MM.1S (cell line): ENCODE data around the gene ZNF680.

Source experiments
- DNase-seq: peaks from one replicate; pipeline ENCODE4 v3.0.0-alpha.2; 2015
- H2AFZ ChIP-seq: fragments of 300-600 bp; sonication (generic); 2 replicates; pipeline ENCODE4 v1.6.0; 2016; ENCODE audit warnings: antibody characterized with exemption, low read length
- H3F3A ChIP-seq: fragments of 300-600 bp; sonication (generic); 2 replicates; pipeline ENCODE4 v1.6.1; 2016; ENCODE audit warnings: mild to moderate bottlenecking, antibody characterized with exemption, low read length, moderate library complexity, mixed read lengths; ENCODE audit not compliant: insufficient read depth
- H3K27ac ChIP-seq: fragments of 300-600 bp; sonication (generic); 2 replicates; pipeline ENCODE4 v1.5.1; 2016; ENCODE audit warnings: mild to moderate bottlenecking, low read length
- H3K27me3 ChIP-seq: fragments of 300-600 bp; sonication (generic); replicated peaks from 2 replicates; pipeline ENCODE4 v1.6.0; 2016; ENCODE audit warnings: low read length; ENCODE audit not compliant: insufficient read depth
- H3K36me3 ChIP-seq: fragments of 300-600 bp; sonication (generic); replicated peaks from 2 replicates; pipeline ENCODE4 v1.6.1; 2016; ENCODE audit warnings: mild to moderate bottlenecking, low read length, mixed read lengths; ENCODE audit not compliant: insufficient read depth
- H3K4me1 ChIP-seq: fragments of 300-600 bp; sonication (generic); 2 replicates; pipeline ENCODE4 v1.6.1; 2016; ENCODE audit warnings: low read length, mixed read lengths
- H3K4me2 ChIP-seq: fragments of 300-600 bp; sonication (generic); 2 replicates; pipeline ENCODE4 v1.6.0; 2016; ENCODE audit warnings: low read depth, low read length
- H3K4me3 ChIP-seq: fragments of 300-600 bp; sonication (generic); 2 replicates; pipeline ENCODE4 v1.5.1; 2016; ENCODE audit warnings: low read length, mixed read lengths
- H3K79me2 ChIP-seq: fragments of 300-600 bp; sonication (generic); 2 replicates; pipeline ENCODE4 v1.6.1; 2016; ENCODE audit warnings: mixed run types, low read length, mixed read lengths
- H3K9ac ChIP-seq: fragments of 300-600 bp; sonication (generic); 2 replicates; pipeline ENCODE4 v1.6.1; 2016; ENCODE audit warnings: low read length, mixed read lengths
- H3K9me2 ChIP-seq: fragments of 300-600 bp; sonication (generic); replicated peaks from 2 replicates; pipeline ENCODE4 v1.6.1; 2016; ENCODE audit warnings: mild to moderate bottlenecking, low read length, mixed read lengths; ENCODE audit not compliant: insufficient read depth
- H3K9me3 ChIP-seq: fragments of 300-600 bp; sonication (generic); replicated peaks from 2 replicates; pipeline ENCODE4 v1.6.1; 2016; ENCODE audit warnings: mild to moderate bottlenecking, low read length, mixed read lengths; ENCODE audit not compliant: insufficient read depth
- H4K20me1 ChIP-seq: fragments of 300-600 bp; sonication (generic); 2 replicates; pipeline ENCODE4 v1.6.1; 2016; ENCODE audit warnings: mild to moderate bottlenecking, low read length, moderate library complexity, mixed read lengths; ENCODE audit not compliant: insufficient read depth
- EZH2 ChIP-seq: fragments of 300-600 bp; sonication (generic); optimal IDR thresholded peaks from 2 replicates; pipeline ENCODE3; 2017; ENCODE audit warnings: low read depth, mild to moderate bottlenecking, antibody characterized with exemption, low read length, mixed read lengths
- EZH2phosphoT487 ChIP-seq: fragments of 300-600 bp; sonication (generic); IDR thresholded peaks from 2 replicates; pipeline ENCODE4 v1.6.1; 2018; ENCODE audit warnings: antibody characterized with exemption, low read length
- TF ChIP-seq, protein P1 (sequence below): fragments of 300-600 bp; sonication (generic); IDR thresholded peaks from 2 replicates; pipeline ENCODE4 v1.5.1; 2016; ENCODE audit warnings: antibody characterized with exemption, low read length, mixed read lengths

ZNF680 gene

DNA sequence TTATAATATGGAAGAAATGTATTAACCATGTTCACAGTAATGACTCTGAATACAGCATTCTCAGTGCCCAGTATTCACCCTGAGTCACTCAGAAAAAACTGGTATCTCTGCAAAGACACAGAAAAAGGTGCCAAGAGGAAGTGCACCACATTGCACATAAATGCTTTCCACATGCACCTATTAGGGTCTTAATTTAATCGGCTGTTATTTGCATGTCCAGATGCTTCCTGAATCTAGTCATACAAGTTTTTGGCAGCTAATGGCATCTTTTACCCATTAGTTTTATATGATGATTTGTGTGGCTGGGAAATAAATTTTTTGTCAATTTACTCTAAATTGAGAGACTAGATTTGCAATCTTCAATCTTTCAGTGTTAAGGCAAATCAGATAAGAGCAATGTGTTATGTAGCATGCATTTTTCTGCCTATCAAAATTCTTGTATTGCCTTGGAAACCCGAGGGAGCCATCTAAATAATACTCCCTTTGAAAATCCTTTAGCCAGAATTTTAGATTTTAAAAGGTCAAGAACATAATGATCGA, 58.2 kb downstream of the ZNF680 start:
- H3K4me3 ChIP-seq: no peak overlapping the region
- no peaks in the 10 kb centered on the region for H3K9me3 ChIP-seq
- no peaks in the 10 kb centered on the region for H3K36me3 ChIP-seq
- H3F3A ChIP-seq: no peaks in the 10 kb centered on the region
- H3K79me2 ChIP-seq: no peaks in the 10 kb centered on the region
- DNase-seq: no peak
- no peak overlapping the region for H3K9ac ChIP-seq
- H3K4me2 ChIP-seq: no peak overlapping the region
- H4K20me1 ChIP-seq: no peaks in the 10 kb centered on the region
- no peaks in the 10 kb centered on the region for H3K9me2 ChIP-seq
- no peak overlapping the region for H3K27ac ChIP-seq
- TF ChIP-seq, protein P1, sequence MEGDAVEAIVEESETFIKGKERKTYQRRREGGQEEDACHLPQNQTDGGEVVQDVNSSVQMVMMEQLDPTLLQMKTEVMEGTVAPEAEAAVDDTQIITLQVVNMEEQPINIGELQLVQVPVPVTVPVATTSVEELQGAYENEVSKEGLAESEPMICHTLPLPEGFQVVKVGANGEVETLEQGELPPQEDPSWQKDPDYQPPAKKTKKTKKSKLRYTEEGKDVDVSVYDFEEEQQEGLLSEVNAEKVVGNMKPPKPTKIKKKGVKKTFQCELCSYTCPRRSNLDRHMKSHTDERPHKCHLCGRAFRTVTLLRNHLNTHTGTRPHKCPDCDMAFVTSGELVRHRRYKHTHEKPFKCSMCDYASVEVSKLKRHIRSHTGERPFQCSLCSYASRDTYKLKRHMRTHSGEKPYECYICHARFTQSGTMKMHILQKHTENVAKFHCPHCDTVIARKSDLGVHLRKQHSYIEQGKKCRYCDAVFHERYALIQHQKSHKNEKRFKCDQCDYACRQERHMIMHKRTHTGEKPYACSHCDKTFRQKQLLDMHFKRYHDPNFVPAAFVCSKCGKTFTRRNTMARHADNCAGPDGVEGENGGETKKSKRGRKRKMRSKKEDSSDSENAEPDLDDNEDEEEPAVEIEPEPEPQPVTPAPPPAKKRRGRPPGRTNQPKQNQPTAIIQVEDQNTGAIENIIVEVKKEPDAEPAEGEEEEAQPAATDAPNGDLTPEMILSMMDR: no peak
- TF ChIP-seq EZH2 (no peak), EZH2phosphoT487 (no peak)
- H2AFZ ChIP-seq: no peak overlapping the region
- no peaks in the 10 kb centered on the region for H3K27me3 ChIP-seq
- H3K4me1 ChIP-seq: no peaks in the 10 kb centered on the region

DNA sequence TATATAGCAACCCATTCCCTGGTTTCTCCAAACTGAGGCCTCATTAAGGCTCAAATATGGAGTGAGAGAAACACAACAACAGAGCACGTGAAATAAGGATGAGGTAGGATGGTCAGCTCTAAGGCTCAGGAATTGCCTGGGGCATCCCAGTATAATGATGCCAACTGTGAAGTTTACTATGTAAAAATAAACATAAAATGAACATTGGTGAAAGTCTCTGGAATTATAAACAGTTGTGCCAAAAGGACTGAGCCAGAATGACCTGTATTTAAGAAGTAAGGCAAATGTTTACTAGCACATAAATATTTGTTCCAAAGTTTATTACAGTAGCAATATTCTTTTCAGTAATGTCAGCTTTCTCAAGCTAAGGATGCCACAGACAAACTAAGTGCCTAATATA, 64.6 kb downstream of the ZNF680 start:
- Histone ChIP-seq H3K27me3 (no peaks in the 10 kb centered on the region), H3K27ac (no peak overlapping the region), H3K4me3 (no peak overlapping the region), H2AFZ (no peak overlapping the region), H3K4me1 (no peaks in the 10 kb centered on the region), H3K9me3 (no peaks in the 10 kb centered on the region), H4K20me1 (no peaks in the 10 kb centered on the region), H3K79me2 (no peaks in the 10 kb centered on the region), H3K36me3 (no peaks in the 10 kb centered on the region), H3K4me2 (no peak overlapping the region), H3F3A (no peaks in the 10 kb centered on the region), H3K9me2 (no peaks in the 10 kb centered on the region), H3K9ac (no peak overlapping the region)
- no peak for DNase-seq
- no peak for TF ChIP-seq EZH2
- TF ChIP-seq, protein P1: no peak
- TF ChIP-seq EZH2phosphoT487: no peak

DNA sequence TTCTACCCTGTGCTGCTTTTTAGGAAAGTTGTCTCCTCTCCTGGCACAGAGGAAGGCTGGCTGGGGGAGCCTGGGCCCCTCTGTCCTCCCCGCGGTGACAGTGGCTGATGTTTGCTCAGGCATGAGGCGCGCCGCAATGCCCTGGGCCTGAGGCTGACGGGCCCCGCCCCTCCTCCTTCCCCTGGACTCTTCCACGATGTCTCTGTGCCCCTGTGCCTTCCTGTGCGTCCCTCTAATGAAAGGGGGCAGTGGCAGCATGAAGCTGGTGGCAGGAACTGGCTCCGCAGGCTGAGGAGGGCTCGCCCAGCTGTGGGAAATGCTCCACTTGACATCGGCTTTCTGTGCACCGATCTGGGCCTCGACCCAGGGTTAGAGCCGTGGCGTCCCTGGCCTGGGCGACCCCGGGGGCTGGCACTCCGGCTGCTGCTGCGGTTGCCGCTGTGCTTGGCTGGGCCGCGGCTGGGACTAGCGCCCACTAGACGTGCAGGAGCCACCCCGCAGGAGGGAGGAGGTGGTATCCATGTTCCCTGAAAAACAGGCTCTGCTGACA, 67.9 kb downstream of the ZNF680 start:
- Histone ChIP-seq H3K4me2 (no peak overlapping the region), H3K79me2 (no peaks in the 10 kb centered on the region), H4K20me1 (no peaks in the 10 kb centered on the region), H3K4me3 (no peak overlapping the region), H3F3A (no peaks in the 10 kb centered on the region), H3K4me1 (no peaks in the 10 kb centered on the region), H3K27ac (no peak overlapping the region), H2AFZ (no peak overlapping the region), H3K9ac (no peak overlapping the region), H3K9me2 (no peaks in the 10 kb centered on the region), H3K27me3 (no peaks in the 10 kb centered on the region), H3K36me3 (no peaks in the 10 kb centered on the region), H3K9me3 (no peaks in the 10 kb centered on the region)
- TF ChIP-seq EZH2: no peak
- TF ChIP-seq, protein P1: no peak
- no peak for TF ChIP-seq EZH2phosphoT487
- DNase-seq: no peak
